Stimulated activated CD4-positive, alpha-beta T cell treated with anti-CD3 and anti-CD28 coated beads, Interleukin-4, amount 100 ng/mL, for 1 hour (primary cell): ENCODE data around the gene OGFRL1.

Source experiments
- DNase-seq: peaks from one replicate; pipeline ENCODE4 v3.0.0-alpha.2; 2020

The OGFRL1 gene

DNA sequence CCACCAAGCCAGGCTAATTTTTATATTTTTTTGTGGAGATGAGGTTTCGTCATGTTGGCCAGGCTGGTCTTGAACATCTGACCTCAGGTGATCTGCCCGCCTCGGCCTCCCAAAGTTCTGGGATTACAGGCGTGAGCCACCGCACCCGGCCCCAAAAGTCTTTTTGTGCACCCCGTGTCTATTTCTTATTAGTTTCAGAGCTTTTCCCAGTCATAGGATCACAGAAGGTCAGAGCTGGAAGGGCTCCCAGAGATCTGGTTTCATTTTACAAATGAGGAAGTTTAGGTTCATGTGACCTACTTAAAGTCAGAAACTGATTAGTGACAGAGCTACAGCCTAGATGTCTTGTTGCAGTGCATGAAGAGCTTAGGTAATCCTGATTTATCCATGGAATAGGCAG, 1.6 kb upstream of the OGFRL1 start:
- no peak for DNase-seq

DNA sequence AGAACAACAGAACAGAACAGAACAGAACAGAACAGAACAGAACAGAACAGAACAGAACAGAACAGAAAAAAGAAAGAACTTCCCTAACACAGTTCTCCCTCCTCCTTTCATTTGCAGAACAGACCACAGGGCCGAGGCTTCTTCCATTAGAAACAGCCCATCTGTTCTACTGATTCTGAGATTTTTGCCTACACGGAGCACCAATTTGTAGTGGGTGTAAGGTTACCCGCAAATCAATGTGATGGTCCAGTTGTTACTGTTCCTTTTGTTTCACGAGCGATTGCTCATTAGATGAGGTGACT, 734 bp upstream of the OGFRL1 start:
- DNase-seq = no peak

DNA sequence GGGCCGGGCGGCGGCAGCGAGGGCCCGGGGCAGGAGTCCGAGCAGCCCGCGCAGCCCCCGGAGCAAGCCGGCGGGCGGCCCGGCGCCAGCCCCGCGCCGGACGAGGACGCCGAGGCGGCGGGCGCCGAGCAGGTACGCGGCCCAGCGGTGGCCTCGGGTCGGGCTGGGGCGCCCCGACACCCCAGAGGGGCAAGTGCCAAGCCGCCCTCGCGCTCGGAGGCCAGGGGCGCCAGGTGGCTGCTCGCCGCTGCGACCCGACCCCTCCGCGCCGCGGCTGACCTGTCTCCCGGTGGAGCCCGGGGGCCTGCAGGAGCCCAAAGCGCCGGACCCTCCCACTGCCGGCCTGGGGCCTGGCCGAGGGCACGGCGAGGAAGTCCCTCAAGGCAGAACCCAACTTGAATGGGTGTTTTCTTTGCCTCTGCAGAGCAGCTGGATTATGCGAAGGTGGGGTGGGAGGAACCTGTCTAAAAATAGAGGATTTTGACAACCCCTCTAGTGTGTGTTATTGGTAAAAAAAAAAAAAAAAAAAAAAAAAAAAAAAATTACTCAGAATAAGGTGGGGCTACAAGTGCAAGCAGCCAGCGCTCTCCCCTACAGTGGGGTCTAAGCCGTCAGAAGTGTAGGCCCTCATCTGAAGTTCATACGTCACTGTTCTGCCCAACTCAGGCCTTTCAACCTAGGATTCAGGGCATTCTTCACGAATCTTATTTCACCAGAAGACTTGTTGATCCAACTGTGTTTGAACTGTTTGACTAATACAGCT, 609 bp downstream of the OGFRL1 start:
- peak; percentile 11 for DNase-seq

DNA sequence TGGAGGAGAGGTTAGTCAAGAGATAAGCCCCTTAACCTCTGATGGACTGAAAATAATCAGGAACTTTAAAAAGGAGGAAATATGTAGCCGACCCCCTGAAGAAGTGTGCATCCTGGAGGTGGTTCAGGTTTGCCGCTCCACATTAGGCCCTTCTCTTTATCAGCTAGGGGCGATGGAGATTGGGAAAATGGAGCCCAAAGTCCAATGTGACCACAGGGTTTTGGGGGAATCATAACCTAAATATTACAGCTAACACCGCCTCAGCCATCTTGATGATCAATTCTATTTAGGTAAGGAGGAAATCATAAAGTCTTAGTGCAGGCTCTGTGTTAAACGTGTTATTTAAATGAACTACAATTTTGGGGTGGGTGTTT, 1.2 kb downstream of the OGFRL1 start:
- no peak for DNase-seq

DNA sequence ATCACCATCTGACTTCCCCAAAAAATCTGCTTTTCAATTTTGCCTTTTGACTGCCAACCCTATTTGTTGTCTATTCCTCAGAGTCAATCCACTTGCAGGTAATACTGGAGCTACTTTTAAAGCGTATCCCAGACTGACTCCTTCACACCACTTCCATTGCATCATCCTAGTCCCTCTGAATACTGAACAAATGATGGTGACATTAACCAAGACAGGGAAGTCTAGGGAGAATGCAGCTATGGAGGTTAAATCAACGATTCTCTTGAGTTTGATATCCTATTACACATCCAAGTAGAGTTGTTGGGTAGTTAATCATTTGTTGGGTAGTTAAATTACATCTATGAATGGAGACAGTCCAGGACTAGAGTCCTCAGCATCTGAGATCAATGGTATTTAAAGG, 2.0 kb downstream of the OGFRL1 start:
- no peak for DNase-seq

DNA sequence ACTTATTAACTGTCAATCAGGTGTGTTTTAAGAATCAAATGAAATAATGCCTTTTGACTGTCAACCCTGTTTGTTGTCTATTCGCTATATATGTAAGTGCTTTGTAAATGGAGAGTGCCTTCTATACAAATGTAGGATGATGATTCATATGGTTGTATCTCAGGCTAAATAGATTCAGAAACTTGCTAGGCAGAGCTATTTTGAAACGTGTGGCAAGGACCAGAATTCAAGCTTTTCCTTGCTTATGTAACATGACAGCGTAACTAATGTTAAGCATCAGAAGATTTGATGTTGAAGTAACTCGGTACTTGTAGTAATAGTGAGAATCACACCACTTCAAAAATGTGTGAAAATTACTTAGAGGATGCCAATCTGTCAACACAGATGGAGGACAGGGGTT, 3.4 kb downstream of the OGFRL1 start:
- no peak for DNase-seq

DNA sequence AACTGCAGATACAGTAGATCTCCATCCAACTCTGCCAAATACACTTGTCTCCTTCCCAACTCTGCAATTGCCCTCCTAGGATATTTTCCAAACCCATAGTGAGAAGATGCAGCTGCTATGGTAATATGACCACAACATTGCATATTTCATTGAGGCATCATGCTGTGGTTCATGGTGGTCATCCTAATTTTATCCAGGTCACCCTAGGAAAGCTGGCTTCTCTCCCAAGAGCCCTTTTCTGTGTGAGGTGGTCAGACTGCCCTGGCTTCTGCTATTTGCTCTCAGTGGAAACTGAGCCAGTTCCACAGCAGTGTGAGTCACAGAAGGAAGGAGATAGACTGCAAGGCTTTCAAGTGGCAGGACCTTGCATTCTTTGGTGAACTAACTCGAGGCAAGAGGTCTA, 5.5 kb downstream of the OGFRL1 start:
- DNase-seq = no peak

DNA sequence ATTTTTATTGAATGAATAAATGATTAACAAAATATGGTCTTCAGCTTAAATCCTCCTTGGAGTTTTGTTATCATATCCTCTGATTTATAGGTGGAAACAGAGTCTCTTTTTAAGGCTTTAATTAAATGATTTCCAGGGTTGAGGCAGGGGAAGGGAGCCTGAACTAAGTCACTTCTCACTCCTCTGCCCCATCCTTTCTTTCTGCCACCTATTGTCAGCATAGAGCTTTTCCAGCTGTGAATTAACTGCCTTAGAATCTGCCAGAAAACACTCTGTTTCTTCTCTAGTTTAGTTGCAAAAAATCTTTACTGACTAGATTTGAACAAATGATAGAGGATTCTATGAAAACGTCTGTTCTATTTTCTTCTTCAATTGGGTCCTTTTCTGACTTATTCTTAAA, 9.8 kb downstream of the OGFRL1 start:
- DNase-seq = no peak

DNA sequence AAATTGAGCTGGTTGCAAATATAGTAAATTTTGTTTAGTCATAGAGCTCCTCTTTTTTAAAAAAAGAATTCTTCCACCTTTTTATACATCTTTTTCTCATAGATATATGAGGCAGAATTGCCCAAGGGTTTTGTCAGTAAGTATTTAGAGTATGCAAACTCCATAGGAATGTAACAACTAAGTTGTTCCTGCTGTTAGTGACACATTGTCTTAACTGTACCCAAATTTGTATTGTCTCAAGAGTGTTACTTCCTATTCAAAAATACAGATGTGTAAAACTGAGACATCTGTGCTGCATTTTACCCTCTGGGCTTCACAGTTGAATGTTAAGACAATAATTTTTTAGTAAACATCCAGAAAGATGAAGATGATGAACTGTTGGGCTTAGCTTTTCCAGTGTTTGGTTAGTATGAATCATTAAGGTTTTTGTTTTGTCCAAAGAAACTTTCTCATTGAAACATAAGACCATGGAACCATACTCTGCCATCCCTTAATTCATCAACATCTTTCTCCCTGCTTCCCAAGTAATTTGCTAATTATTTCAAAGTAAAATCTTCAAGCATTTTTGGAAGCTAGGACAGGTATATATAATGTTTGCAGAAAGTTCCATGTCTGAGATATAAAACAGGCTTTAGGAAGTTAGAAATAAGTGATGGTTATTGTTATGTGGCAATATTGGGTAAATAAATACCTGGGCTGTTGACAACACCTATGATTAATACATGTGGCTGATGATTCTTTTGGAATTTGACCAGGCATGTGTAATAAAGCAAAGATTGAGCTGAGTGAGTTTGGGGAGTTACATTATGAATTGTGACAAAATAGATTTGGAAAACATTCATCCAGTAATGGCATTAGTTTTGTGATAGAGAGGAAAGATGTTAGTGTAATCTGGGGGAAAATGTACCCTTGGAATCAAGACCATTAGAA, 11.2 kb downstream of the OGFRL1 start:
- DNase-seq = no peak

DNA sequence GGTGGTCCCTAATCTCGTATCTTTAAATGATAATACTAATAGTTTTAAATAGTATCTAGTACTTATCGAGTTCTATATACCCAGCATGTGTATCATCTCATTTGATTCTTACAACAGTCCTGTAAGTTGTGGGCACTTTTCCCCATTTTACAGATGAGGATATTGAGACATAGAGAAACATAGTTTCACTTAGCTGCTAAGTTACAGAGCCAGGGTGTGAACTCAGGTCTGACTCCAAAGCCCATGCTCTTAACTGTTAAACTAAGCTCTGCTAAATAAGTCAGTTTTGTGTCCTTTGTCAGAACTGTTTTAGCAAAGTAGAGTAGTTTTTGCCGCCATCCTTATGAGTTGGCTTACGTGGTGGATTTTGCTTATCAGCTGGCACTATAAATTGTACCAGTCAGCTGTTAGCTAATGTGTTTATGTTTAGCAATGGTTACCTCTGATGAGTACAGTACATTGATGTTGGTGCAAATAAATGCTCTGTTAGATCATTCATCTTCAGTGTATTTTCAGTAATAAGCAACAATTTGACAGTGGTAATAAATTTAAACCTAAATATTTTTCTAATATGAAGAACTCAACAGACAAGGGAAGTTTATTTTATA, 12.1 kb downstream of the OGFRL1 start:
- no peak for DNase-seq

DNA sequence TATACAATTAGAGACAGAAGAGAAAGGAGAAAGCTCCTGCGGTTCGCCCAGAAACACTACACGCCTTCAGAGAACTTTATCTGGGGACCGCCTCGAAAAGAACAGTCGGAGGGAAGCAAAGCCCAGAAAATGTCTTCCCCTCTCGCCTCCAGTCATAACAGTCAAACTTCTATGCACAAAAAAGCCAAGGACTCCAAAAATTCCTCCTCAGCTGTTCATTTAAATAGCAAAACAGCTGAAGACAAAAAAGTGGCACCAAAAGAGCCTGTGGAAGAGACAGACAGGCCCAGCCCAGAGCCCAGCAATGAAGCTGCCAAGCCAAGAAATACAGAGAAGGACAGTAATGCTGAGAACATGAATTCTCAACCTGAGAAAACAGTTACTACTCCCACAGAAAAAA, 12.9 kb downstream of the OGFRL1 start:
- no peak for DNase-seq

DNA sequence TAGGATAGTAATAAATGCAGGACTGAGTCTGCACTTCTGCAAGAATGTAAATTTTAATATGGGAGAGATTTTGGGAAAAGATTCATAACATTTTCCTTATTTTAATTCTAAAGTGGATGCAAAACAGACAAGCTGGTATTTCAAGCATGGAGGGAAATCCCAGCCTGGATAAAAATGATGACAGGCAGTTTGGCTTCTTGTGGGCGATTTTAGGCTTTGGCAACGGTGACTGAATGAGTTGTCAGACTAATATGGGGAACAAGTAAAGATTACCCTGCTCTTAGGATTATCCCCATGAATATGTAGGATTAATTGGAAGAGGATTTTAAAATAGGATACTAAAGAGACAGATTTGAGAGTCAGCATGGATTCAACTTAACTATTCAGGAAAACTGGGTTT, 21.0 kb downstream of the OGFRL1 start:
- no peak for DNase-seq

DNA sequence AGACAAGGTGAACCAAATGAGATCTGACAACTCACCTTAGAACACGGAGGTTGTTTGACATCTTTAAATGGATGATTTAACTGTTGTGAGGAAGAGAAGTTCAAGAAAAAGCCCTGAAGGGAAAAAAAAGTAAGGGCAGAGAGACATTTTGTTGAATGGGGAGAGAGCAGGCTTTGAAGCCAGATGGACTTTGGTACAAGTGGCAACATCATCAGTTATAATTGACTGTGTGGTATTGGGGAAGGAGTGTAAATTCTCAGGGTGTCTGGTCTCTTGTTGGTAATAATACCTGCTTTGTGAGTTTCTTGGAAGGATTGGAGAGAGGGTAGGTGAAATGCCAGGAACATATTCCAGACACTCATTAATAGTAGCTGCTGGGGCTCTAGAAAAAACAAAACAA, 21.6 kb downstream of the OGFRL1 start:
- no peak for DNase-seq

DNA sequence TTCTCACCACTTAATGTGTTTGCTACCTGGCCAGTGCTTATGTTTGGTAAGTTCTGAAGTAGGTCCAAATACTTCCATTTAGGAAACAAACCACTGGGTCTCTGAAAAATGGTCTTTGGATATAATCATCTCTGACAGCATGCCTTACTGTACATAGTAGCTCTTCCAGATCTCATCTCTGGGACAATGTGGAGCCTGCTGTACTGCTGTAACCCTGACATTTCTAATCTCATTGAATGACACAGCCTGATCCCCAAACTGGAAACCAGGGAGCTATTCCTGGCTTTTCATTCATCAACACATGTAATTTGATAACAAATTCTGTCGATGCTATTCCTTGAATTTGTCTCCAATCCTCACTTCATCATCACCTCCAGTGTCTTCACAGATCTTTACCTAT, 23.5 kb downstream of the OGFRL1 start:
- no peak for DNase-seq

DNA sequence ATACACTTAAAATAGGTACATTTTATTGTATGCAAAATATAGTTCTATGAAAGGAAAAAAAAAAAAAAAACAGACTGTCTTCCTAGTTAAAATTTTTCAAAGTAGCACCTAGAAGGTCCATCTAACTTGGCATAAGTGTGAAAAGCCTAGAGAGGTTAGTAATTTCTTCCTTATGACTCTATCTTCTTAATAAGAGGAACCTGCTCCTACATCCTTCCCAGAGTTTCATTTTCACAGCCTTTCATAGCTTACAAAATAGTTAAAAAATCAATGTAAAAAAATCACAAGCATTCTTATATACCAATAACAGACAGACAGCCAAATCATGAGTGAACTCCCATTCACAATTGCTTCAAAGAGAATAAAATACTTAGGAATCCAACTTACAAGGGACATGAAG, 28.8 kb downstream of the OGFRL1 start:
- no peak for DNase-seq

DNA sequence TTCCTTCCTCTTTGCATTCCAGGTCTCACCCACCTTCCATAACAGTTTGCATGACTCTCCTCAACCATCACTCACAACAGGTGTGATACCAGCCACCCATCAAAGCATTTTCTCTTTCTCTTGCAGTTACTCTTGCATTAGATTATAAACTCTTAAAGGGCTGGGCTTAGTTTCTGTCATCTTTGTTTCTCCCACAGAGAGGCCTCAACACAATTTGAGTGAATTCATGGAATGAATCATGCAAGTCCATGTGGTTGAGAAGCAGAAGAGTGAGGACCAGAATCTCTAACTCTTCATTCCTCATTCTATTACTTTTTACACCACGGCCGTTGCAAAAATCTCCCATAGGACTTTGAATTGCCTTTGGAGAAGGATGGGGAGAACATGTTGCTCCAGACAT, 31.4 kb downstream of the OGFRL1 start:
- no peak for DNase-seq

DNA sequence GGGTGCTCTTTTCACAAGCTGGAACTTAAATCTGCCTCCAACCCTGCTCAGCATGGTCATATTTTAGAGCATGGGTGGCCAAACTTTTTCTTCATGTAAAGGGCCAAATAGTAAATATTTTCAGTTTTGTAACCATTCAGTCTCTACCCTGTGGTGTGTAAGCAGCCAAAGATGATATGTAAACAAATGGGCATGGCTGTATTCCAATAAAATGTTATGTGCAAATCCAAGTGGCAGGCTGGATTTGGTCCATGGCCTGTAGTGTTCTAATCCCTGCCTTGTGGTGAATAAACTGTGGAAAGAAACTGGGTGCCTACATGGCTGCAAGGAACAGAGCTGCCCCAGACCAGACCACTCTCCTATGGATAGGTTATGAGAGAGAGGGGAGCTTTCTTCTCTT, 32.7 kb downstream of the OGFRL1 start:
- DNase-seq = no peak

DNA sequence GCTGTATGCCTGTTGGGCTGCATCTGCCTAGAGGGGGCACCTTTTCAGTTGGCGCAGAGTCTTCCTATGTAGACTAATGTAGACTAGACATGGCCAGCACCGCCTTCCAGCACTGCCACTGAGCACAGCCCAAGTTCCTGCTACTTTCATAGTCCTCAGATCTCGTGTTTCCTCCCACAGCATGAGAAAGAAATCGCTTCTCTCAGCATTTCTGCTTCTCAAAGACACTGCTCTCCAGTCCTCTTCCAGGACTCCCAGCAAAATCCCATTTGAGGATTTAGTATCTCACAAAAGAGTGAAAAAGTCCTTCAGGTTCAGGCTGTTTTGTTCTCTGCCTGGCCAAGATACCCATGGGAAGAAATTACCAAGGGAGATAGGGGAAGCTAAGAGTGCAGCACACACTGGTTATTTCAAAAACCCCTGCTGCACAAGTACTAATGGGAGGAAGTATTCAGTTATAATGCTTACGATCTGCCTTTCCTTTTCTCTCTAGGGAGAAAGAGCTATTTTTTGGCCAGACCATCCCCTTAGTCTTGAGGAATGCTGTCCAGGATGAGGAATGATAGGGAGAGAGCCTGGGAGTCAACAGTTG, 35.7 kb downstream of the OGFRL1 start:
- no peak for DNase-seq

DNA sequence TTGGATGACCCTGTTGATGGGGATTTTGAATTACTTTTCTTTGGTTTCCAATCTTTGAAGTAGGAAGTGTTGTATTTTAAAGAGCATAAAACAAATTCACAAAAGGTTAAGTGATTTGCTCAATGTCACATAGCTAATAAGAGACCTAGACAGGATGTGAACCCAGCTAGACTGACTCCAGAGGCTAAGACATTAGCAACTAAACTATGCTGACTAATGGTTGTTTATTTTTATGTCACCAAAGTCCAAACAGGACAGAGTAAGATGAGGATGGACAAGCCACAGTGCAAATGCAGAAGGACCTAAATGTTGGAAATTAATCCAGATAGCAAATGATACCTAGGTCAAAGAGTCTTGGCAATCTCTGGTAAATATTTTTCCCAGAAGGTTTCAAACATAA, 38.0 kb downstream of the OGFRL1 start:
- DNase-seq = no peak

DNA sequence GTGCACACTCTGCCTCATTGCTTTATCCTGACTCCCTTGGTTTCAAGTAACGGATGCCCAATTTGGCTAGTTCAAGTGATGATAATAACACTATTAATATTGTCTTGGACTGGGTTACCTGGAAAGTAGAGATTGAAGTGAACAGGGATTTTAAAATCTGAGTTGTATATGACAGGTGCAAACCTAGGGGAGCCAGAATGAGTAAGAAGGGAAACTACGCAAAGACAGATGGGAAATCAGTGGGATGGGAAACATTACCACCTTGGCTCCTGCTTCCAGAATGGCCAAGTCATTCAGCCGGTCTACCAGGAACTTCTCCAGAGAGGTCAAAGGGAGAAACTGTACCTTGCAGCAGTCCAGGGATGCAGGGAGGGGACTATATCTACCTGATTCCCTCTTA, 41.9 kb downstream of the OGFRL1 start:
- no peak for DNase-seq

DNA sequence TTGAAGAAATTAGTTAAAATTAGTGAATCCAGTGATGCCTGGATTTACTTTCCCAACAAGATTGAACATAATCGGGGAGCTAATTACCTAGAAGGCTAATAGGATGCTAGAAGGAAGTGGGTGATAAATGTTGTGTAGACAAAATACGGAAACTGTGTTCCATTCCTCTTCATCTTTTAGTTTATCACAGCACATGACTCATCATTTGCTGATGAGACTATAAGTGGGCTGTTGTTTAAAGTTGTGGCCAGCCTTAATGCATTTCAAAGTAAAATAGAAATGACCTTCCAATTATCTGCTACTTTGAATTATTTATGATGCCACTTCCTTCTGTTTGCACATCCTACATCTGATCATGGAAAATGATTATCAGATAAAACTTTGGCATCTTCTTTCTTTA, 43.4 kb downstream of the OGFRL1 start:
- no peak for DNase-seq

DNA sequence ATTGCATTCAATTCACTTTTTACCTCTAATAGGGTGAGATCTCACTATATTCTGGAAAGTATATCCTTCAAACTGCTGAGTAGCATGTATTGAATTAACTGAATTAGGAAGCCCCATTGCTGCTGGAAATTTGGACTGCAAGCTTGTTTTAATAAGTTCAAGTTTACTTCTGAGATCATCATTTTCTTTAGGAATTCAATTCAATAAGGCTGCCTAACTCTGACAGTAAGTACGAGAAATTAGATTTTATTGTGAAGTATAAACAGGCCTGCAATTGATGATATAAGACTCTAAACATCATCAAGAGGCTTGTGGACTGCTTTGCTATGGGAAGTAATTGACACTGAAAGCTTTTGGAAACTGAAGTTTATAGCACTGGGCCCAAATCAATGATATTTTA, 44.4 kb downstream of the OGFRL1 start:
- no peak for DNase-seq

DNA sequence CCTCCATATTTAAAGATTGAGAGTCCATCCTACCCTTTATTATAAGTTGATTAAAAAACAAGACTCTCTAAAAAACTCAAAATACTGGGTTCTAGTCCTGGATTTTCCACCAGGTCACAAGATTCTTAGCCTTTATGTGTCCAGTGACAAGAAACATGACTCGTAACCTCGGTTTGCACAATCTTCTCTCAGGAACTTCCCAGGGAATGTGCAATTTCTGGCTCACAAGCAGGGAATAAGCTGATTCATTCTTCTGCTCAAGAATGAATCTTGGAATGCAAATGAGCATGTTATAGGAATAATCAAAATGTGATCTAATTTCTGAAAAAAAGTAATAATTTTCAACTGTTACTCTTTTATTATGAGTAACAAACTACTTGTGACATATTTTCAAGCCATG, 45.1 kb downstream of the OGFRL1 start:
- no peak for DNase-seq

DNA sequence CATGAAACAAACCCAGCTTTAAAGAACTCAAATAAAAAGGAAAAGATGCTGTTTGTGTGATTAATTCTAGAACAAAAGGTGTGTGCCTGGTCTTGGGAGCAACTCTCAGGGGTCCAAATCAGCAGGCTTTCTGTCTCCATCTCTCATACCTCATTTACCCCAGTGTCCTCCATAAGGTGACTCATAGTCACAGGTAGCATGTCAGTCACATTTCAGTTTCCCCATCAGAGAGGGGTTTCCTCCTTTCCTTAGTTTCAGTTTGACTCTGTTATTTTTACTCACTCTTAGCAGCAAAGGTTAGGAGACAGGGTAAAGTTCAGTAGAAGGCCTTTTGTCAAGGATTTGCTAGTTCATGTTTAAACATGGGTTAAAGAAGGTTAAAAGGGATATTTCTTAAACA, 46.2 kb downstream of the OGFRL1 start:
- no peak for DNase-seq
